NCI-H2029 (cell line): Measurements from ENCODE around the gene UBE2QL1.
A peak's percentile ranks its signal among the peaks of the same experiment; 100 is the strongest.
"Not testable (repeated sequence)": the region's sequence is repeated elsewhere in the genome, so short reads cannot be mapped to it uniquely, and the experiment has no call there.

Experiments used
- DNase-seq: peaks from one replicate; lab custom pipeline; 2025; lab: John Stamatoyannopoulos, UW

The UBE2QL1 gene

DNA sequence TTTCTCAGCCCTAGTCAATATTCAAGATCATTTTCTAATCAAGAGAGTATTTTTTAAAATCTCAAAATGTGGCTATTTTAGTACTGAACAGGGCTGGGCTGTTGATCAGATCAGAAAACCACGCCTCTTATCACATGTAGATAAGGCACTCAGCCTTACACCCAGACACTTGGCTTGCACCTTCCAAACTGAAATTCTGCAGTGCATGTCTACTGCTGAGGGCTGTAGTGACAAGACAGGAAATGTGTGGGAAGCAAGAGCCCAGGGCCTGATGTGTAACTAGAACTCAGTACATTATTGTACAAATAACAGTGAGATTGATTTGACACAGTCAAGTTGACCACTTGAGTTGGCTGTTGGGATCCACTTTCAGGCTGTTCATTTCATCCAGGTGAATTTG lies 48.6 kb downstream of the UBE2QL1 start:
- no peak for DNase-seq

- no peak for DNase-seq
Observed at GRCh38 chr5:6498968-6499367, 50.3 kb downstream of the UBE2QL1 start.

GRCh38 chr5:6501701-6502100 lies 53.0 kb downstream of the UBE2QL1 start:
- no peak for DNase-seq

- no peak for DNase-seq
Observed at GRCh38 chr5:6502421-6502820, 53.8 kb downstream of the UBE2QL1 start.

- DNase-seq: no peak
Observed at GRCh38 chr5:6503342-6503741, 54.7 kb downstream of the UBE2QL1 start.

- DNase-seq: peak; percentile 61
Observed at GRCh38 chr5:6504677-6505415, 56.2 kb downstream of the UBE2QL1 start.

- no peak for DNase-seq
Observed at GRCh38 chr5:6505416-6505755, 56.7 kb downstream of the UBE2QL1 start.

GRCh38 chr5:6505783-6506557 lies 57.3 kb downstream of the UBE2QL1 start:
- DNase-seq: no peak

DNA sequence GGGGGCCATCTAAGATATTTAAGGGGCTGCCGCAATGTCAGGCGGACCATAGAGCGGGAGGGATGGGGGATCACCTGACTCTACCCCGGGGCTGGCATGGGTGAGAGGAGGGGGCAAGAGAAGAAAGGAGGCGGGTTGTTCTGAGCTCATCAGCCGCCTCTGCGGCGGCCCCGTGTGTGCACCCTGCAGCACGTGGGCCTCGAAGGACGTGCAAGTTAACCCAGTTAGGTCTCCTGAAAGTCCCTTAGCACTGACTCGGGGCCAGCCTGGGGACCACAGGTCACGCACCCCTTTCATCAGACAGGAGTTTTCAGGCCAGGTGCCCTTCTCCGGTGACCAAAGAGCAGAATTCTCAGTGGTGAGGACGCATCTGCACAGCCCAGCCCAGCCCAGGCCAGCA lies 58.0 kb downstream of the UBE2QL1 start:
- DNase-seq: no peak

DNA sequence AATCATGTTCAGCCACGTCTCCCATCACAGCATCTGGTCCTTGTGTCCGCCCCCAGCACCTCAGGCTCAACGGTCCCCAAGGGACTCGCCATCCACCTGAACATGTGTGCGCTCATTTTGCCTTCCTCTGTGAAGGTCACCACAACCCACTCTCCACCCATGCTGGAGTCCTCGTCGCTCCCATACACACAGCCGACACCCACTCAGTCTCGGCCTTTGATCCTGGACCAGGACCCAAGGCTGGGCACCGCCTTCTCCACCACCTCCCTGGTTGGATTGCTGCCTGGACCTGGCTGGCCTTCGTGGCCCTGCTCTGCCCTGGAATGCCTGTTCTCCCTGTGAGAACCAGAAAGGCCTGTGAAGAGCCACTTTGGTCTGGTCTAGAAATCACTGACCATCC lies 60.3 kb downstream of the UBE2QL1 start:
- DNase-seq: no peak

GRCh38 chr5:6510132-6510531 lies 61.5 kb downstream of the UBE2QL1 start:
- no peak for DNase-seq

DNA sequence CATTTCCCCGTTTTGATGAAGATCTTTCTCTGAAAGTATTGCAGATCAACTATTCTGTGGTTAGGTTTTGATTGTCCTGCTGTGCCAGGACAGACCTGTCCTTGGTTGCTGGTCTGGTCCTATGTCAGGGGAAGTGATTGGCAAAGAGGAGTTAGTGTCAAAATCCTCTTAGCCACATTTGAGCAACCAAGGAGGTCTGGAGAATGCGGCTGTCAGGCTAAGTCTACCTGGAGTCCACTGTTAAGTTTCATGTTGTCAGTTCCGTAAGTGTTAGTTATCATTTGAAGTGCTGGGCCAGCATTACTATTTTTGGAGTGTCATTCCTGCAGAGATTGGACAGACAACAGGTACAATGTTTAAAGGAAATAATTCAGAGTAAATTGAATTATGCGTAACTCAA lies 62.3 kb downstream of the UBE2QL1 start:
- DNase-seq: no peak

- not testable (repeated sequence) for DNase-seq
Observed at GRCh38 chr5:6515812-6516211, 67.2 kb downstream of the UBE2QL1 start.

DNA sequence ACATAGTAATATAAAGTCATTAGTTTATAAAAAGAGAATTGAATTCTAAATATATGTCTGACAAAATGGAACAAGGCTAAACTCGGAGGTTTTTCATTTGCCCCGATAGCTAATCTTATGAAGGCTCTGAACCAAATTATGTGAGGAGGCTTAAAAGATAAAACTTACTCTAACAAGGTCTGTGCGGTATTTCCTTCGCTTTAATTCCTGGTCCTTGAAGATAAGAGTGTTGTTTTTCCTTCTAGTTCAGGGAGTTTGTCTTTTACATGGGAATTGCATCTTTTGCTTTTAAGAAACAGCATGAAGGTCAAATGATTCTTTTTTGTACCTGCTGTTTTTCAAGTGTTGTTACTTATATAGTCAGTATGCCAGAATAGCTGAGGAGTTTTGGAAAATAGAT lies 68.2 kb downstream of the UBE2QL1 start:
- no peak for DNase-seq

DNA sequence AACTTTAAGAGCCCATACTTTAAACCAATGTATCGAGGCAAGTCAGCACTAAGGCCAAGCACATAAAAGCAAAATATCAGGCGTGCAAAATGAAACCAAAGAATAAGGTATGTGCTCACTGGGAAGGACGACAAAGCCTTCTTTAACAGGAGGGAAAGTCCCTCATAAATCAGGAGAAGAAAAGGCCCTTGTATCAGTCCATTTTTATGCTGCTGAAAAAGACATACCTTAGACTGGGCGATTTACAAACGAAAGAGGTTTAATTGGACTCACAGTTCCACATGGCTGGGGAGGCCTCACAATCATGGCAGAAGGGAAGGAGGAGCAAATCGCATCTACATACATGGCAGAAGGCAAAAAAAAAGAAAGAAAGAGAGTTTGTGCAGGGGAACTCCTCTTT lies 68.9 kb downstream of the UBE2QL1 start:
- no peak for DNase-seq

- DNase-seq: no peak
Observed at GRCh38 chr5:6518298-6519057, 69.8 kb downstream of the UBE2QL1 start.

DNA sequence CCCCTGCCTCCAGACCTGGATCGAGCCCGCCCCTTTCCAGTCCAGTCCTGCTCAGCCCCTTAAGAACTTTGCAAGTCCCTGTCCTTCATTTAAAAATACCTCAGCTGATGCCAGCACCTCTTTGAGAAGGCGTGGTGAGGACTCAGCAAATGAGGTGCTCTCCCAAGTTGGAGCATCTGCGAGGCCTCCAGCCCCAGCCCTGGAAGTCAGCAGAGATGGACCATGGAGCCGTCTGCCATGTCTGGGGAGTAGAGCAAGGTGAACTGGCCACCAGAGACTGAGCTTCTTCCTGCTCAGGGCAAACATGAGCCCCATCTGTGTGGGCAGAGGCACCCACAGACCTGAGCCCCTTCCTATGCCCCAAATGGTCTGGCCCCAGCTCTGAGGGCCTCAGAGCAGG lies 71.5 kb downstream of the UBE2QL1 start:
- DNase-seq: no peak

GRCh38 chr5:6522331-6522730 lies 73.7 kb downstream of the UBE2QL1 start:
- DNase-seq: no peak

- DNase-seq: no peak
Observed at GRCh38 chr5:6522923-6523322, 74.3 kb downstream of the UBE2QL1 start.

DNA sequence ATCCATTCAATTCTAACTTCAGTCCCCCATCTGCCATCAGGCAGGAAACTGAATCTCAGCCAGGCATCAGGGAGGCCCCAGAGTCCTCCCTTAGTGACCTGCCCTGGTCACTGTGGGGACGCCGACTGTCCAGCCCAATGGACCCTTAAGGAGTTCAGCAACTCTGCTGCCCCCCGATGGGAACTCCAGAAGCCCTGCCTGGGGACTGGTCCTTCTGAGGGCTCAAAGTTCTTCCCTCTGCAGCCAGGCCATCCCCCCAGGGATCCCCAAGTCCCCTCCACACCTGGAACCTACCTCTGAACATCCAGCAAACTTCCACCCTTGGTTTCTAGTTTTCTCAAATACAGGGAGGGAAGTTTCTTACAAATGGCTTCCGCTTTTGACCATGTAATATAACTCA lies 76.8 kb downstream of the UBE2QL1 start:
- no peak for DNase-seq

GRCh38 chr5:6525910-6526309 lies 77.3 kb downstream of the UBE2QL1 start:
- peak; percentile 29 for DNase-seq

- DNase-seq: peak; percentile 42
Observed at GRCh38 chr5:6527749-6528455, 79.2 kb downstream of the UBE2QL1 start.
